Gastrocnemius medialis (tissue), 4 donors: ENCODE data around the gene ZNF747. TPM values are rescaled to one million over a fixed set of nuclear protein-coding genes. Genes with fewer than 3 reads are reported as not detected.

Experiments
- ATAC-seq, 2 donors: fragments of 150-250 bp; one replicate each; pipeline ENCODE4 v1.9.1; 2016
- DNase-seq, 2 donors: peaks; one replicate each; pipeline ENCODE4 v3.0.0-alpha.2; 2019
- H3K27ac ChIP-seq, 4 donors: fragments of 200-600 bp; sonication (generic); 1 replicate in 1 of 4; 2 replicates in 3 of 4; pipeline ENCODE4 v1.5.1; 2016 to 2018; ENCODE audit warnings: mild to moderate bottlenecking in 2 of 4, moderate library complexity in 1 of 4
- H3K27me3 ChIP-seq, 3 donors: fragments of 200-600 bp; sonication (generic) in 2 of 3; 1 replicate in 1 of 3; 2 replicates in 2 of 3; pipeline versions ENCODE4 v1.5.1 to v1.6.0; 2016 to 2019; ENCODE audit warnings: mild to moderate bottlenecking in 1 of 3, moderate library complexity in 1 of 3
- H3K36me3 ChIP-seq, 2 donors: fragments of 200-600 bp; sonication (generic) in 1 of 2; one replicate each; pipeline ENCODE4 v1.5.1; 2017 to 2018
- H3K4me1 ChIP-seq, 2 donors: fragments of 200-600 bp; sonication (generic) in 1 of 2; one replicate each; pipeline ENCODE4 v1.5.1; 2016 to 2017; ENCODE audit warnings: mild to moderate bottlenecking in 2 of 2
- H3K4me3 ChIP-seq, 4 donors: fragments of 200-600 bp; sonication (generic) in 3 of 4; 1 replicate in 1 of 4; 2 replicates in 3 of 4; pipeline ENCODE4 v1.5.1; 2016 to 2019; ENCODE audit warnings: mild to moderate bottlenecking in 2 of 4
- H3K9me3 ChIP-seq, 3 donors: fragments of 200-600 bp; sonication (generic) in 2 of 3; 1 replicate in 1 of 3; 2 replicates in 2 of 3; pipeline ENCODE4 v1.5.1; 2016 to 2019
- CTCF ChIP-seq, 5 experiments: fragments of 450-650 bp in 3 of 5; fragments of 200-600 bp in 2 of 5; sonication (generic) in 2 of 5; IDR thresholded peaks in 4 of 5; conservative IDR thresholded peaks in 1 of 5; 1 replicate in 4 of 5; 2 replicates in 1 of 5; pipeline ENCODE4 v1.5.1; 2016 to 2019; ENCODE audit warnings: antibody characterized with exemption in 5 of 5, mild to moderate bottlenecking in 3 of 5, moderate library complexity in 3 of 5
- POLR2A ChIP-seq, 2 donors: fragments of 450-650 bp; IDR thresholded peaks; one replicate each; pipeline ENCODE4 v1.6.1; 2017; ENCODE audit warnings: antibody characterized with exemption in 2 of 2, mild to moderate bottlenecking in 2 of 2, moderate library complexity in 2 of 2
- in situ Hi-C, 4 donors: fragments of 200-750 bp; cut with MboI; loops; one replicate each; pipeline versions ENCODE4 v1.15.0 to v1.8.0; 2017; ENCODE audit warnings: low sequenced_read_pairs in 4 of 4
- intact Hi-C: fragments of 100-400 bp; cut with DNase I; formaldehyde crosslinking; loops from one replicate; pipeline ENCODE4 v1.15.1; 2023; ENCODE audit warnings: low total_unique reads
- total RNA-seq, 4 donors: library from RNA; depleted of rRNA; stranded (reverse); fragments of >200 nt; gene quantifications; one replicate each; pipeline versions ENCODE4 v1.1.0 to v1.2.3, GENCODE V29; 2016

The ZNF747 gene
- total RNA-seq, 4 donors from 2014 or later: 8.6 to 17.5 (median 13.1) TPM

GRCh38 chr16:30569281-30569680 is 34.6 kb upstream of the ZNF747 start:
- Histone ChIP-seq H3K27me3 (no peaks in the 10 kb centered on the region), H3K4me3 (no peak overlapping the region), H3K36me3 (no peaks in the 10 kb centered on the region), H3K4me1 (peaks cover 21 to 24% of the 10 kb centered on the region in 2 donors), H3K27ac (peak overlapping the region in 1 of 4 donors; percentile 98), H3K9me3 (no peaks in the 10 kb centered on the region)
- in situ Hi-C loops: no loop called here
- intact Hi-C loops: no loop called here
- ATAC-seq: no peak
- DNase-seq: no peak
- TF ChIP-seq POLR2A (IDR thresholded peaks at IDR 0.05) (no peak), CTCF (IDR thresholded peaks at IDR 0.05 in 4 of 5, conservative IDR thresholded peaks at IDR 0.05 in 1 of 5) (no peak)

- H3K9me3 ChIP-seq: no peaks in the 10 kb centered on the region
- TF ChIP-seq POLR2A (IDR thresholded peaks at IDR 0.05) (no peak), CTCF (IDR thresholded peaks at IDR 0.05 in 4 of 5, conservative IDR thresholded peaks at IDR 0.05 in 1 of 5) (no peak)
- no peak overlapping the region for H3K4me3 ChIP-seq
- H3K27ac ChIP-seq: no peak overlapping the region
- no peaks in the 10 kb centered on the region for H3K27me3 ChIP-seq
- in situ Hi-C loops (no loop called here), intact Hi-C loops (no loop called here)
- no peak for DNase-seq
- no peak for ATAC-seq
- H3K36me3 ChIP-seq: no peaks in the 10 kb centered on the region
- H3K4me1 ChIP-seq: peaks cover 18 to 24% of the 10 kb centered on the region in 2 donors
Measured at GRCh38 chr16:30567991-30568638, 33.5 kb upstream of the ZNF747 start.

- in situ Hi-C loops (no loop called here), intact Hi-C loops (no loop called here)
- Histone ChIP-seq H3K4me1 (peaks cover 11 to 19% of the 10 kb centered on the region in 2 donors), H3K4me3 (no peak overlapping the region), H3K27me3 (no peaks in the 10 kb centered on the region), H3K9me3 (no peaks in the 10 kb centered on the region), H3K27ac (no peak overlapping the region), H3K36me3 (no peaks in the 10 kb centered on the region)
- DNase-seq (no peak), ATAC-seq (no peak)
- TF ChIP-seq CTCF (IDR thresholded peaks at IDR 0.05 in 4 of 5, conservative IDR thresholded peaks at IDR 0.05 in 1 of 5) (no peak), POLR2A (IDR thresholded peaks at IDR 0.05) (no peak)
Measured at GRCh38 chr16:30567160-30567990, 32.7 kb upstream of the ZNF747 start.

GRCh38 chr16:30566531-30566930 is 31.9 kb upstream of the ZNF747 start:
- Histone ChIP-seq H3K27ac (no peak overlapping the region), H3K27me3 (no peaks in the 10 kb centered on the region), H3K36me3 (no peaks in the 10 kb centered on the region), H3K4me1 (peaks cover 9 to 15% of the 10 kb centered on the region in 2 donors), H3K4me3 (no peak overlapping the region), H3K9me3 (no peaks in the 10 kb centered on the region)
- DNase-seq (no peak), ATAC-seq (no peak)
- intact Hi-C loops: no loop called here
- no peak for TF ChIP-seq CTCF (IDR thresholded peaks at IDR 0.05 in 4 of 5, conservative IDR thresholded peaks at IDR 0.05 in 1 of 5)
- TF ChIP-seq POLR2A (IDR thresholded peaks at IDR 0.05): no peak
- in situ Hi-C loops: no loop called here
